Activated T-helper 2 cell treated with anti-CD3 and anti-CD28 coated beads, Interferon-gamma antibody, Interleukin-2, Interleukin-4, amounts not matched to agents 10 μg/mL and 5 μg/mL and 100 μg/mL, durations not matched to agents 14 hours and 24 hours and 36 hours (primary cell): ENCODE results near the gene GLIS1. TPM values are rescaled to one million over a fixed set of nuclear protein-coding genes. Genes with fewer than 3 reads are reported as not detected.

ENCODE experiments used
- DNase-seq: peaks from one replicate; pipeline ENCODE4 v3.0.0; 2021; ENCODE audit warnings: low spot score
- H3K27ac Mint-ChIP-seq: one replicate; pipeline ENCODE4 v1.8.0; 2021; ENCODE audit warnings: mixed read lengths
- H3K27me3 Mint-ChIP-seq: one replicate; pipeline ENCODE4 v1.8.0; 2021; ENCODE audit warnings: low read depth, mixed read lengths
- H3K36me3 Mint-ChIP-seq: one replicate; pipeline ENCODE4 v1.8.0; 2021; ENCODE audit warnings: low read depth, mixed read lengths
- H3K4me1 Mint-ChIP-seq: one replicate; pipeline ENCODE4 v1.8.0; 2021; ENCODE audit warnings: low read depth, mixed read lengths
- H3K4me3 Mint-ChIP-seq: one replicate; pipeline ENCODE4 v1.8.0; 2021; ENCODE audit warnings: low read depth, mild to moderate bottlenecking, moderate library complexity, mixed read lengths
- H3K9me3 Mint-ChIP-seq: one replicate; pipeline ENCODE4 v1.8.0; 2021; ENCODE audit warnings: mixed read lengths
- intact Hi-C: fragments of 100-400 bp; cut with micrococcal nuclease; formaldehyde crosslinking; loops from one replicate; pipeline ENCODE4 v1.15.1; 2023
- total RNA-seq: library from RNA; stranded (reverse); gene quantifications from 2 replicates; pipeline ENCODE4 v1.2.3, GENCODE V29; 2022

Gene GLIS1
- total RNA-seq, 1 donor from 2014 or later = not detected

GRCh38 chr1:53511323-53511932 is 227.5 kb downstream of the GLIS1 start:
- Mint-ChIP-seq H3K4me3 (no peak overlapping the region), H3K27ac (no peak overlapping the region), H3K36me3 (no peaks in the 10 kb centered on the region), H3K9me3 (no peaks in the 10 kb centered on the region), H3K4me1 (no peaks in the 10 kb centered on the region), H3K27me3 (no peaks in the 10 kb centered on the region)
- DNase-seq = no peak
- intact Hi-C loops = no loop called here

- Mint-ChIP-seq H3K36me3 (no peaks in the 10 kb centered on the region), H3K4me3 (no peak overlapping the region), H3K4me1 (no peaks in the 10 kb centered on the region), H3K9me3 (no peaks in the 10 kb centered on the region), H3K27me3 (no peaks in the 10 kb centered on the region), H3K27ac (no peak overlapping the region)
- intact Hi-C loops = no loop called here
- no peak for DNase-seq
Measured at GRCh38 chr1:53510215-53510614, 228.7 kb downstream of the GLIS1 start.

- Mint-ChIP-seq H3K27ac (no peak overlapping the region), H3K4me1 (no peaks in the 10 kb centered on the region), H3K36me3 (no peaks in the 10 kb centered on the region), H3K27me3 (no peaks in the 10 kb centered on the region), H3K9me3 (no peaks in the 10 kb centered on the region), H3K4me3 (no peak overlapping the region)
- intact Hi-C loops = no loop called here
- no peak for DNase-seq
Measured at GRCh38 chr1:53509775-53510174, 229.2 kb downstream of the GLIS1 start.

- Mint-ChIP-seq H3K4me3 (no peak overlapping the region), H3K27ac (no peak overlapping the region), H3K36me3 (no peaks in the 10 kb centered on the region), H3K27me3 (no peaks in the 10 kb centered on the region), H3K9me3 (no peaks in the 10 kb centered on the region), H3K4me1 (no peaks in the 10 kb centered on the region)
- intact Hi-C loops = no loop called here
- no peak for DNase-seq
Measured at GRCh38 chr1:53508991-53509666, 229.8 kb downstream of the GLIS1 start.

GRCh38 chr1:53508056-53508990 is 230.6 kb downstream of the GLIS1 start:
- no peak overlapping the region for H3K27ac Mint-ChIP-seq
- no peaks in the 10 kb centered on the region for H3K9me3 Mint-ChIP-seq
- H3K36me3 Mint-ChIP-seq = no peaks in the 10 kb centered on the region
- no peak overlapping the region for H3K4me3 Mint-ChIP-seq
- H3K27me3 Mint-ChIP-seq = no peaks in the 10 kb centered on the region
- no peaks in the 10 kb centered on the region for H3K4me1 Mint-ChIP-seq
- intact Hi-C loops = no loop called here
- no peak for DNase-seq

- H3K27me3 Mint-ChIP-seq = no peaks in the 10 kb centered on the region
- H3K27ac Mint-ChIP-seq = no peak overlapping the region
Measured at GRCh38 chr1:53507116-53507820, 231.7 kb downstream of the GLIS1 start.

GRCh38 chr1:53506355-53507050 is 232.5 kb downstream of the GLIS1 start:
- Mint-ChIP-seq H3K4me3 (no peak overlapping the region), H3K27me3 (no peaks in the 10 kb centered on the region), H3K9me3 (no peaks in the 10 kb centered on the region), H3K4me1 (no peaks in the 10 kb centered on the region), H3K36me3 (no peaks in the 10 kb centered on the region), H3K27ac (no peak overlapping the region)
- no peak for DNase-seq
- intact Hi-C loops = no loop called here

More at GRCh38 chr1:53507116-53507820, 231.7 kb downstream of the GLIS1 start:
- no peak for DNase-seq
- Mint-ChIP-seq H3K4me1 (no peaks in the 10 kb centered on the region), H3K9me3 (no peaks in the 10 kb centered on the region), H3K4me3 (no peak overlapping the region), H3K36me3 (no peaks in the 10 kb centered on the region)
- intact Hi-C loops = no loop called here

- no peaks in the 10 kb centered on the region for H3K9me3 Mint-ChIP-seq
- H3K27ac Mint-ChIP-seq = no peak overlapping the region
- DNase-seq = no peak
- no peaks in the 10 kb centered on the region for H3K4me1 Mint-ChIP-seq
- no peak overlapping the region for H3K4me3 Mint-ChIP-seq
- no peaks in the 10 kb centered on the region for H3K27me3 Mint-ChIP-seq
- H3K36me3 Mint-ChIP-seq = no peaks in the 10 kb centered on the region
- intact Hi-C loops = no loop called here
Measured at GRCh38 chr1:53505891-53506290, 233.1 kb downstream of the GLIS1 start.

GRCh38 chr1:53505401-53505800 is 233.6 kb downstream of the GLIS1 start:
- intact Hi-C loops = no loop called here
- Mint-ChIP-seq H3K36me3 (no peaks in the 10 kb centered on the region), H3K4me1 (no peaks in the 10 kb centered on the region), H3K4me3 (no peak overlapping the region), H3K27ac (no peak overlapping the region), H3K9me3 (no peaks in the 10 kb centered on the region), H3K27me3 (no peaks in the 10 kb centered on the region)
- no peak for DNase-seq

- H3K4me3 Mint-ChIP-seq = no peak overlapping the region
- H3K36me3 Mint-ChIP-seq = no peaks in the 10 kb centered on the region
- intact Hi-C loops = no loop called here
- H3K4me1 Mint-ChIP-seq = no peaks in the 10 kb centered on the region
- H3K9me3 Mint-ChIP-seq = no peaks in the 10 kb centered on the region
- H3K27ac Mint-ChIP-seq = no peak overlapping the region
- no peaks in the 10 kb centered on the region for H3K27me3 Mint-ChIP-seq
- no peak for DNase-seq
Measured at GRCh38 chr1:53504901-53505300, 234.1 kb downstream of the GLIS1 start.

- H3K4me1 Mint-ChIP-seq = no peaks in the 10 kb centered on the region
- no peak for DNase-seq
- intact Hi-C loops = no loop called here
- no peaks in the 10 kb centered on the region for H3K36me3 Mint-ChIP-seq
- no peak overlapping the region for H3K4me3 Mint-ChIP-seq
- H3K27me3 Mint-ChIP-seq = no peaks in the 10 kb centered on the region
- H3K27ac Mint-ChIP-seq = no peak overlapping the region
- H3K9me3 Mint-ChIP-seq = no peaks in the 10 kb centered on the region
Measured at GRCh38 chr1:53503433-53504217, 235.3 kb downstream of the GLIS1 start.
